H4 (cell line): Measurements from ENCODE around the gene WDR73. TPM values are rescaled to one million over a fixed set of nuclear protein-coding genes. Genes with fewer than 3 reads are reported as not detected.

Experiments used
- total RNA-seq: library from RNA; depleted of rRNA; stranded (reverse); fragments of >200 nt; shearing (Covaris generic); gene quantifications from 2 replicates; pipeline ENCODE4 v1.2.3, GENCODE V29; 2014; rRNA removed

The WDR73 gene
- total RNA-seq, 1 experiment from 2014 or later: 17.9 TPM

Other genes with a start within 250 kb of the WDR73 start
- gene ZSCAN2, start 53.3 kb downstream of the WDR73 start, total RNA-seq: 7.6 and 7.8 TPM in 2 replicates
- 11.3 and 28.5 TPM in 2 replicates for gene NMB, start 3.9 kb upstream of the WDR73 start, total RNA-seq
- 186 and 244 TPM in 2 replicates for gene SEC11A, start 61.9 kb upstream of the WDR73 start, total RNA-seq
- gene ZNF592, start 94.3 kb upstream of the WDR73 start, total RNA-seq: 3.9 and 6.1 TPM in 2 replicates
- 0.15 and 0.39 TPM in 2 replicates for gene ALPK3, start 163.1 kb upstream of the WDR73 start, total RNA-seq
- 0.08 TPM in 1 of 2 replicates, not detected in the other for gene SLC28A1, start 230.4 kb upstream of the WDR73 start, total RNA-seq